SK-N-MC (cell line): Measurements from ENCODE around the gene CRTC3.

Experiments used
- EZH2 ChIP-seq: fragments of 200-600 bp; sonication (generic); IDR thresholded peaks from one replicate; pipeline ENCODE4 v1.6.1; 2017; ENCODE audit warnings: antibody characterized with exemption
- POLR2AphosphoS5 ChIP-seq: IDR thresholded peaks from 2 replicates; pipeline ENCODE4 v1.6.1; 2012; ENCODE audit warnings: mild to moderate bottlenecking, low read depth, low read length, borderline replicate concordance

DNA sequence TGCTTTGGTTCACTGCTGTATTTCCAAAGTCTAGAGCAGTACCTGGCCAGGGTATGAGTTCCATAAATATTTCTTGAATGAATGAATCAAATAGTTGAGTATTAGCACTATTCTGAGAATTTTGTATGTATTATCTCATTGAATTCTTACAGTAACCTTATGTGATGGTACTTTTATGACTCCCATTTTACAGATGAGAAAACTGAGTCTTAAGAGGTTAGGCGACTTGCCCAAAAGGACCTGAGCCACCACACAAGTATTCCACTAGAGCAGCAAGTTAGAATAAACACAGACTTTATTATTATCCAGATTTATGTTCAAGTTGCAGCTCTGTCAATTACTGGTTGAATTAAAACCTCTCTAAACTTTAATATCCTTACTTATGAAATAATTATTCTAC lies 29.4 kb downstream of the CRTC3 start:
- TF ChIP-seq EZH2, result no peak
- TF ChIP-seq POLR2AphosphoS5, result no peak
